Body of pancreas (tissue), 4 donors: Measurements from ENCODE around the gene KANK4. TPM values are rescaled to one million over a fixed set of nuclear protein-coding genes. Genes with fewer than 3 reads are reported as not detected.

Experiments
- ATAC-seq: fragments of 150-250 bp; one replicate; pipeline ENCODE4 v1.9.1; 2016
- DNase-seq, 4 donors: peaks; one replicate each; pipeline ENCODE4 v3.0.0-alpha.2; 2019
- H3K27ac ChIP-seq, 4 donors: fragments of 200-600 bp; sonication (generic); 1 replicate in 3 of 4; 2 replicates in 1 of 4; pipeline versions ENCODE4 v1.5.1 to v1.6.1; 2016 to 2019; ENCODE audit warnings: mild to moderate bottlenecking in 1 of 4, mixed read lengths in 1 of 4, moderate library complexity in 1 of 4
- H3K27me3 ChIP-seq, 2 donors: fragments of 200-600 bp; sonication (generic); one replicate each; pipeline ENCODE4 v1.6.0; 2016; ENCODE audit warnings: mild to moderate bottlenecking in 1 of 2
- H3K36me3 ChIP-seq, 2 donors: fragments of 200-600 bp; sonication (generic); replicated peaks in 1 of 2; 2 replicates each; pipeline ENCODE4 v1.5.1; 2016; ENCODE audit warnings: low read depth in 2 of 2; ENCODE audit not compliant: insufficient read depth in 1 of 2
- H3K4me1 ChIP-seq: fragments of 200-600 bp; sonication (generic); one replicate; pipeline ENCODE4 v1.6.0; 2016
- H3K4me3 ChIP-seq, 2 donors: fragments of 200-600 bp; sonication (generic); 1 replicate in 1 of 2; 2 replicates in 1 of 2; pipeline ENCODE4 v1.5.1; 2016 to 2019
- H3K9me3 ChIP-seq, 3 donors: fragments of 200-600 bp; sonication (generic); 1 replicate in 2 of 3; 2 replicates in 1 of 3; pipeline ENCODE4 v1.5.1; 2016
- POLR2A ChIP-seq, 3 donors: fragments of 450-650 bp; IDR thresholded peaks; one replicate each; pipeline ENCODE4 v1.6.1; 2016; ENCODE audit warnings: antibody characterized with exemption in 3 of 3, mild to moderate bottlenecking in 2 of 3
- WGBS, 2 donors: methylation state at CpG; one replicate each; pipeline ENCODE4 v1.1.5; 2017; 5-methylcytosine and 5-hydroxymethylcytosine counted together
- intact Hi-C: fragments of 100-400 bp; cut with DNase I; formaldehyde crosslinking; loops from one replicate; pipeline ENCODE4 v1.15.1; 2023
- total RNA-seq, 2 donors: library from RNA; depleted of rRNA; stranded (reverse); fragments of >200 nt; gene quantifications; one replicate each; pipeline ENCODE4 v1.1.0, GENCODE V29; 2016
- TF ChIP-seq, protein P1 (sequence below), 7 experiments: fragments of 450-650 bp in 4 of 7; fragments of 200-600 bp in 3 of 7; sonication (generic) in 3 of 7; IDR thresholded peaks; one replicate each; pipeline ENCODE4 v1.5.1; 2016 to 2019; ENCODE audit warnings: antibody characterized with exemption in 7 of 7

Gene KANK4
- total RNA-seq, 2 donors from 2014 or later: 9.1 to 23.7 TPM

DNA sequence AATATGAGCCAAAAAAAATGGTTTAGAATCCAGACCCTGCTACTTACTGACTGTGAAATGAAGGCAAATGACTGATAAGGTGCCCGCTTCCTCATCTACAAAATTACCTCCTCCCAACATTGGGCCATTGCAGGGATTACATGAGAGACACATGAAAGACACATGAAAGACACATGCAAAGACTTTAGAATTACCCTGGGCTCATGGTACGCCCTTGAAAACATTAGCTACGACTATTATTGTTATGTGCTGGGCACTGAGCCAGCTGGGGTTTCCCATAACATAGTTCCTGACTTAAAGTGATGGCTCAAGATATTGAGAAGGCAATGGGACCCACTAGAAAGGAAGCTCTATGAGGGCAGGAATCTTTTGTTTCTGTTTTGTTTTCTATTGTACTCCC lies 43.7 kb upstream of the KANK4 start:
- Histone ChIP-seq H3K4me3 (no peak overlapping the region), H3K9me3 (no peaks in the 10 kb centered on the region), H3K36me3 (no peaks in the 10 kb centered on the region), H3K4me1 (peaks cover 23% of the 10 kb centered on the region), H3K27ac (peak overlapping the region in 2 of 4 donors; percentile 41 to 75), H3K27me3 (no peaks in the 10 kb centered on the region)
- WGBS, 2 donors: 35 to 37% methylated on average over 3 of the region's 3 CpGs
- peak in 3 of 4 donors; percentile 22 to 39 (median 23) for DNase-seq
- no peak for ATAC-seq
- intact Hi-C loops: no loop called here
- no peak for TF ChIP-seq POLR2A (IDR thresholded peaks at IDR 0.05)
- TF ChIP-seq, protein P1, sequence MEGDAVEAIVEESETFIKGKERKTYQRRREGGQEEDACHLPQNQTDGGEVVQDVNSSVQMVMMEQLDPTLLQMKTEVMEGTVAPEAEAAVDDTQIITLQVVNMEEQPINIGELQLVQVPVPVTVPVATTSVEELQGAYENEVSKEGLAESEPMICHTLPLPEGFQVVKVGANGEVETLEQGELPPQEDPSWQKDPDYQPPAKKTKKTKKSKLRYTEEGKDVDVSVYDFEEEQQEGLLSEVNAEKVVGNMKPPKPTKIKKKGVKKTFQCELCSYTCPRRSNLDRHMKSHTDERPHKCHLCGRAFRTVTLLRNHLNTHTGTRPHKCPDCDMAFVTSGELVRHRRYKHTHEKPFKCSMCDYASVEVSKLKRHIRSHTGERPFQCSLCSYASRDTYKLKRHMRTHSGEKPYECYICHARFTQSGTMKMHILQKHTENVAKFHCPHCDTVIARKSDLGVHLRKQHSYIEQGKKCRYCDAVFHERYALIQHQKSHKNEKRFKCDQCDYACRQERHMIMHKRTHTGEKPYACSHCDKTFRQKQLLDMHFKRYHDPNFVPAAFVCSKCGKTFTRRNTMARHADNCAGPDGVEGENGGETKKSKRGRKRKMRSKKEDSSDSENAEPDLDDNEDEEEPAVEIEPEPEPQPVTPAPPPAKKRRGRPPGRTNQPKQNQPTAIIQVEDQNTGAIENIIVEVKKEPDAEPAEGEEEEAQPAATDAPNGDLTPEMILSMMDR (IDR thresholded peaks at IDR 0.05): no peak

DNA sequence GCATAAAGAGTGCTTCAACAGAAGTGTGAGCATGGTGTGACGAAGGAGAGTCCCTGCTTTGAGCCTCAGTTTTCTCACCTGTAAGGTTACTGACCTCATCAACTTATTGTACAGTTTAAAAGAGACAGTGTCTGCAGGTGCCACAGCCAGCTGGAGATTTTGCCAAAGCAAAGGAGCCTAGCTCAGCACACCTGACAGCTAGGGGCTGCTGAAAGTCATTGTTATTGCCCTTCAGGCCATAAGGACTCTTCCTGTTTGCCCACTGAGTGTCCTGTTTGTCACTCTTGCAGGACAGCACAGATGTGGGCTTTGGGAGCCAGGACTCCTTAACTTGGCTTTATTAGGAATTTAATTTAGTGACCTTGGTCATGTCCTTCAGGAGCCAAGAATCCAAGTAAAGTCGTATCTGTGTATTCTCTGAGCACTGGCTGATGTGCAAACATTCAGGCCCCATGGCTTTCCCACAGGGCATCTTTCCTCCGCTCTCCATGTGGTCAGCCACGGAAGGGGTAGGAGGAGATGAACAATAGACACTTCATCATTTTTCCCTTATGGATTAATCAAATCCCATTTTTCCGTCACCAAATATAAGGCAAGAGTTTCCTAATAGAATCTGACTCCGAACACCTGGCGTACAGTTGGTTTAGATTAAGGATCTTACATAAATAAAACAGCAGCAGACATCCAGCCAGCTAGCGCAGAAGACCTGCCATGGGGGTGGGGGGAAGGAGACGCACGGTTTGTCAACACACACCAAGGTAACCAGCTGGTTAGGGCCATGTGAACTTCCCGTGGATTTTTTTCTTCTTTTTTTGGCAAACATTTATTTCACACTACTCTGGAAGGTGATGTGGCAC lies 43.1 kb upstream of the KANK4 start:
- TF ChIP-seq, protein P1 (IDR thresholded peaks at IDR 0.05): no peak
- TF ChIP-seq POLR2A (IDR thresholded peaks at IDR 0.05): no peak
- DNase-seq: peak; percentile 82 to 93 (median 89)
- intact Hi-C loops: no loop called here
- H3K27ac ChIP-seq: peak overlapping the region; percentile 54 to 75 (median 60)
- H3K27me3 ChIP-seq: no peaks in the 10 kb centered on the region
- no peaks in the 10 kb centered on the region for H3K36me3 ChIP-seq
- H3K4me3 ChIP-seq: no peak overlapping the region
- 25 to 40% methylated on average over 11 of the region's 11 CpGs for WGBS, 2 donors
- no peaks in the 10 kb centered on the region for H3K9me3 ChIP-seq
- peak; percentile 94 for ATAC-seq
- peaks cover 23% of the 10 kb centered on the region for H3K4me1 ChIP-seq

DNA sequence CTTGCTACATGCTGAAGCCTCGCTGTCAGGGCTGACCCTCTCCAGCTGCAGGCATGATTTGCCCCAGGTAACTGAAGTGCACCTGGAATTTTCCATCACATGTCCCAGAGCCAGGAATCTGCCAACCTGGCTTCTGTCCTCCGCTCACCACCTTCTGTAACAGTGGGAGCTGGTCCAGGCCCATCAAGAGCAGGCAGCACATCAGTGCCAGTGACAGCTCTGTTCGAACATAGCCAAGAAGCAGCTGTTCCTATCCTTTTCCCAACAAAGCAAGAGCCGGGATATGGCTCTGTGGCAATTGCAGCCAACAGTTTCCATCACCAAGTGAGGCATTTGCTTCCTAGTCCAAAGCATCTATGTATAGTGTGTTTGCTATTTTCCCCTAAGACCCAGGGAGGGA lies 42.2 kb upstream of the KANK4 start:
- Histone ChIP-seq H3K27me3 (no peaks in the 10 kb centered on the region), H3K36me3 (no peaks in the 10 kb centered on the region), H3K9me3 (no peaks in the 10 kb centered on the region), H3K4me3 (no peak overlapping the region), H3K4me1 (peaks cover 23% of the 10 kb centered on the region), H3K27ac (peak overlapping the region; percentile 54 to 75 (median 60))
- intact Hi-C loops: no loop called here
- 56 to 67% methylated on average over 3 to 4 of the region's 4 CpGs for WGBS, 2 donors
- TF ChIP-seq POLR2A (IDR thresholded peaks at IDR 0.05): no peak
- TF ChIP-seq, protein P1 (IDR thresholded peaks at IDR 0.05): no peak
- peak; percentile 65 for ATAC-seq
- DNase-seq: peak; percentile 56 to 85 (median 82)

DNA sequence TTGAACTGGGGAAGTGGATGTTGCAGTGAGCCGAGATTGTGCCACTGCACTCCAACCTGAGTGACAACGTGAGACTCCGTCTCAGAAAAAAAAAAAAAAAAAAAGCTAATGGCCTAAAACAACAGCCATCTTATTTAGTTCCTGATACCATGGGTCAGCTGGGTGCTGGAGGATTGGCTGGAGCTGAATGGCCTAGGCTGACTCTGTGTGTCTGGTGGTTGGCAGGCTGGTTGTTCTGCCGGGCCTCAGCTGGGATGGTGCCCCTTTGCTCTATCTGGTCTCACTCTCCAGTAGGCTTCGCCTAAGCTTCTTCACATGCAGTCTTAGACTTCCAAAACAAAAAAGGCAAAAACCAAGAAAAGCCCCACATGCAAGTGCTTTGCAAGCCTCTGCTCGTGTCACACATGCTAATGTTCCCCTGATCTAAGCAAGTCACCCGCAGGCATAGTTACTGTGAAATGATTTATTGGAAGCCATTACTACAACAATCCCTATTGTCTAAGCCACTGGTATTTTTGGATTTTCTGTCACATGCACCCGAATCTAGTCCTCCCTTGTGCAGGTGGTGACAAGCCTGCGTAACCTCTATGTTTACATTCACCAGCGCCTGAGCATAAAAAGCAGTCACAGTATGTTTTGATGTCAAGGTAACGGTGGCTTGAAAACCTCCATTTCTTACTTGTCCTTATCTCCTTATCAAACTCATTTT lies 39.6 kb upstream of the KANK4 start:
- DNase-seq (no peak), ATAC-seq (no peak)
- no peak overlapping the region for H3K4me3 ChIP-seq
- TF ChIP-seq, protein P1 (IDR thresholded peaks at IDR 0.05): no peak
- H3K4me1 ChIP-seq: peaks cover 23% of the 10 kb centered on the region
- no peak overlapping the region for H3K27ac ChIP-seq
- no peaks in the 10 kb centered on the region for H3K36me3 ChIP-seq
- intact Hi-C loops: no loop called here
- H3K27me3 ChIP-seq: no peaks in the 10 kb centered on the region
- WGBS, 2 donors: 85 to 92% methylated on average over 11 of the region's 11 CpGs
- no peaks in the 10 kb centered on the region for H3K9me3 ChIP-seq
